ENCODE data around the gene CD3D. TPM values are rescaled to one million over a fixed set of nuclear protein-coding genes. Genes with fewer than 3 reads are reported as not detected.
"Not testable (repeated sequence)": the region's sequence is repeated elsewhere in the genome, so short reads cannot be mapped to it uniquely, and the experiment has no call there.

The CD3D gene
- polyA plus RNA-seq, 5 donors, result 0.67 to 1.6 (median 1.2) TPM; not detected in 1

DNA sequence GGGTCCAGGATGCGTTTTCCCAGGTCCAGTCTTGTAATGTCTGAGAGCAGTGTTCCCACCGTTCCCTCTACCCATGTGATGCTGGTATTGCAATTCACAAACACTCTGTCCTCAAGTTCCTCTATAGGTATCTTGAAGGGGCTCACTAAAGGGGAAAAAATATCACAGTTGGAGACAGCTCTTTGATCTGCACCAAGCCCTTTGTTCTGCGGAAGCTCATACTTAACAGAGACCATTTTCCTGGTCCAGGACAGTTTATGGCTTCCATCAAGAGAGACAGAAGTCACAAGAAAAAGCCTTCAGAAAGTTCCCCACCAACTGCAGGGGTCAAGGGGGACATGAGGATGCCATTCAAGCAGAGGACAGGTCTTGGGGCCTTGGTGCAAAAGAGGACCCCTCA, 2.1 kb downstream of the CD3D start:
- DNase-seq, result no peak

DNA sequence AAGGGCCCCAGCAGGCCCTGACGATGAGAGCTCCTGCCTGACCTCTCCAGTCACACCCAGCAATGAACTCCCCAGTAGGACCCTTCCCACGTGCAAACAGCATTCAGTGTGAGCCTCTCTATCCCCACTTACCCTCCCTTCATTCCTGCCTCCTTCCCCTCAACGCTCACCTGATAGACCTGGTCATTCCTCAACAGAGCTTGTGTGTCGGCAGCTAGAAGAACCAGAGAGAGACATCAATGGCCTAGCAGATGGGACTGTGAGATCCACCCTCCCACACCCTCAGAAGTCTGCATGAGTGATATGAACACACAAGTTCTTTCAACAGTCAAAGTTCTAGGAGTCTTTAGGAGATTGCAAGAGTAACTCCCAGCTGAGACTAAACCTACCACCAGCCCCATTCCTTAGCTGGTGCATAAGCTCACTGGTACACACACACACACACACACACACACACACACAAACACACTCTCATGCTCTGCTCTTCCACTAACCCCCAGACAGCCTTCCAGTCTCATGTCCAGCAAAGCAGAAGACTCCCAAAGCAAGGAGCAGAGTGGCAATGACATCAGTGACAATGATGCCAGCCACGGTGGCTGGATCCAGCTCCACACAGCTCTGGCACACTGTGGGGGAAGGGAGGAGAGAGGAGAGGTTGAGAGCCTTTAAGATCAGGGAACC, 3.1 kb downstream of the CD3D start:
- DNase-seq, result no peak

DNA sequence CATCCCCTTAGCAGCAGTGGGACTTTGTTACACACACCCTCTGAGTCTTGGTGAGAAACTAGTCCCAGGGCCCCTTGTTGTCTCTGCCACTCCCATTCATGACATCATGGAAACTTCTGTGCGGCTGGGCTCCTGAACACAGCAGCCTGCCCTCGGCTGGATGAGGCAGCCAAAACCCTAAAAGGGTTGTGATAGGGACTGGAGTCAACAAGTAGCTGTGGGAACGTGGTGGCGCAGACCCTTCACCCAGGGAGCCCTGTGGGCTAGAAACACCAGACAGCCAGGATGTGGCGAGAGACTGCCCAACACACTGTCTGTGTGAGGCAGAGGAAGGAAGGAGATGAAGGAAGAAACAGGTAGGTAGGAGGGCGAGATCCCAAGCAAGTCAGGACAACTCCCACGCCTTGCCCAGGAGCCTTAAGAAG, 3.9 kb downstream of the CD3D start:
- DNase-seq, result no peak

DNA sequence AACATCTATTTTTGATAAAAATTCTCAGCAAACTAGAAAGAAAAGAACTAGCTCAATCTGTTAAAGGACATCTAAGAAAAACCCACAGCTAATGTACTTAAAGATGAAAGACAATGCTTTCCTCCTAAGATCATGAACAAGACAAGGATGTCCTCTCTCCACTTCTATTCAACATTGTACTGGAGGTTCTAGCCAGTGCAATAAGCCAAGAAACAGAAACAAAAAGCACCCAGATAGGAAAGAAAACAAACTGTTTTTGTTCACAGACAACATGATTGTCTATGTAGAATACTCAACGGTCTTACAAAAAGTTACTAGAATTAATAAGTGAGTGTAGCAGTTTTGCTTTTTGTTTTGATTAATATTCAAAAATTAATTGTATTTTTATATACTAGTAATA, 7.8 kb downstream of the CD3D start:
- no peak for DNase-seq

DNA sequence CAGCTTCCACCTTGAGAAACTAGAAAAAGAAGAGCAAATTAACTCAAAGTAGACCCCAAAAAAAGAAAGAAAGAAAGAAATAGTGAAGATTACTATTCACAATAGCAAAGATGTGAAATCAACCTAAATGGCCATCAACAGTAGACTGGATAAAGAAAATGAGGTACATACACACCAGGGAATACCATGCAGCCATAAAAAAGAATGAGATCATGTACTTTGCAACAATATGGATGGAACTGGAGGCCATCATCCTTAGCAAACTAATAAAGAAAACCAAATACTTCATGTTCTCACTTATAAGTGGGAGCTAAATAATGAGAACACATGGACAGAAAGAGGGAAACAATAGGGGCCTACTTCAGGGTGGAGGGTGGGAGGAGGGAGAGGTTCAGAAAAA, 13.8 kb downstream of the CD3D start:
- no peak for DNase-seq

DNA sequence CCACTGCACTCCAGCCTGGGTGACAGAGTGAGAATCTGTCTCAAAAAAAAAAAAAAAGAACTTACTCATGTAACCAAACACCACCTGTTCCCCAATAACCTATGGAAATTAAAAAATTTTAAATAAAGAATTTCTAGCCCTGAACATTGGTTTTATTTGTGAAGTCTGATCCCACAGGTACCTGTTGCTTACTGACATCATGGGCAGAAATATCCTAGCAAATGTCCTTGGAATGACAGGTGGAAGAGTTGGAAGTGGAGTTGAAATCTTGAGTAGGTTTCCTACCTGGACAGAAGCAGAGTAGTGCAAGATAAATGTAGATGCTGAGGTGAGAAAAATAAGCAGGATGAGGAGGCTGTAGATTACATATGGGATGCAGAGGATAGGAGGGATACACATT, 17.2 kb downstream of the CD3D start:
- DNase-seq, result no peak

DNA sequence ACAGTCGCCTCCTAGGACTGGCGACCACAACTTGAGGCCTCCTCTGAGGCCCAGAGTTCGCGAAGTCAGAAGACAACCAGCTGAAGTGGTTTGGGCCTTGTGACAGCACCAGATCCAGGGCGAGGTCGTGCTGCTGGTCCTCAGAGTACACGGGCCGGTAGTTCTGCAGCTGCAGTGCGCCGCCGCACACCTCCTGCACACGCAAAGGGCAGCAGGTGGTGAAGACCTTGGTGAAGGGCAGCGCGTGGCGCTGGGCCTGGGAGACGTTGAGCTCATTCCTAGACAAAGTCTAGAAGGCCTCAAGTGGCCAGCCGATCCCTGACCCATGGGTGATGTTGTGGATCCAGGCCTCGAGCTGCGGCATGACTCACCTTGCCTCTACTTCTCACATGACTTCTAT, 19.8 kb downstream of the CD3D start:
- no peak for DNase-seq

DNA sequence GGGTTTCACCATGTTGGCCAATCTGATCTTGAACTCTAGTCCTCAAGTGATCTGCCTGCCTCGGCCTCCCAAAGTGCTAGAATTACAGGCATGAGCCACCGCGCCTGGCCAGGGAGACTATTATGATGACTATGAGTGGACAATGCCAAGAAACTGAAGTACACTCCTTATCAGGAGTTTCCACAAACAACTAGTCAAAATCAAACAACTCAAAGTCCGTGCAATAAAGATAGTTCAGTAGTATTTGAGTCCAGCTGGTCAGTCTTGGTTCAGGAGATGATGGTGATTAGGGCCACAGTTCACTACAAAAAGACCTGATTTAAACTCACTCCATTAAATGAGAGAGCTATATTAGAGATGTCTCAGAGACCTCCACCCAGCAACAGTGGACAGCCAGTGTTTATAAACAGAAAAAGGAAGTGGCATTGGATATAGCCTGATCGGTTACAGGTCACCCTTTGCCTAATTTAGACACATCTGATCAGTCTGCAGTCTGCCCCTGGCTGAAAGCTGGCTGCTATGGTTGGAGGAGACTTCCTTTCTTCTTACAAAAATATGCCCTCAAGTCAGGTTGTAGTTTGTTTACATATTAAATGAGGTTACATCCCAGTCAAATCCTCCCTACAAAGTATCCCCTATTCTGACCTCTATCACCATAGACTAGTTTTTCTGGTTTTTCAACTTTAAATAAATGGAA, 21.0 kb downstream of the CD3D start:
- no peak for DNase-seq

DNA sequence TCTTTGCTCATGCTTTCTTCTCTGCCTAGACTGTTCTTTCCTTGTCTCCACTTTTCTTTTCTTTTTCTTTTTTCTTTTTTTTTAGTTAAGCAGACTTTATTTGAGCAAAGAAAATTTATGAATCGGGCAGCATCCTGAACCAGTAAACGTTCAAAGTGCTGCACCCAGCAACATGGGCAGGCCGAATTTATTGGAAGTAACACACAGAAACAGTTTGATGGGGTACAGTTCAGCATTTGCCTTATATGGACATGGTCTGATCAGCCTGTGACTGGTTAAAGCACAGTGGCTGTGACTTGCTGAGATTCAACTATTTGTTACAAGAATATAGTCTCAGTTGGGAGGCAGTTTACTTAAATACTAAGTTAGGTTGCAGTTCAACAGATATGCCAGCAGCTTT, 22.0 kb downstream of the CD3D start:
- DNase-seq, result no peak

DNA sequence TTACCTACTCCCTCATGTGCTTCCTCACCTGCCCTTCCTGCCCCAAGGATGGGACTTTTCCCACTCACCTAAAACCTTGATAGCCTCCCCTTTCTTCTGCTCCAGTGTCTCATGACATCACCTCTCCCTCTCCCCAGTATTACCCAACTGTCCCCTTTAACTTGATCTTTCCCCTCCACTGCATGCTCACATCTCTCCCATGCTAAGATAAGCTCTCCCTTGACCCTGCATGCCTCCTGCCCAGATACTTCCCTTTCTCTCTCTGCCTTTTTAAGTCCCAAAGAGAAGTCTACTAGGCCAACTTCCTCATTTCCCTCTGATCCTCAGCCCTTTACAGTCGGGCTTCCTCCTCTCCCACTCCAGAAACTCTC, 23.2 kb downstream of the CD3D start:
- no peak for DNase-seq

DNA sequence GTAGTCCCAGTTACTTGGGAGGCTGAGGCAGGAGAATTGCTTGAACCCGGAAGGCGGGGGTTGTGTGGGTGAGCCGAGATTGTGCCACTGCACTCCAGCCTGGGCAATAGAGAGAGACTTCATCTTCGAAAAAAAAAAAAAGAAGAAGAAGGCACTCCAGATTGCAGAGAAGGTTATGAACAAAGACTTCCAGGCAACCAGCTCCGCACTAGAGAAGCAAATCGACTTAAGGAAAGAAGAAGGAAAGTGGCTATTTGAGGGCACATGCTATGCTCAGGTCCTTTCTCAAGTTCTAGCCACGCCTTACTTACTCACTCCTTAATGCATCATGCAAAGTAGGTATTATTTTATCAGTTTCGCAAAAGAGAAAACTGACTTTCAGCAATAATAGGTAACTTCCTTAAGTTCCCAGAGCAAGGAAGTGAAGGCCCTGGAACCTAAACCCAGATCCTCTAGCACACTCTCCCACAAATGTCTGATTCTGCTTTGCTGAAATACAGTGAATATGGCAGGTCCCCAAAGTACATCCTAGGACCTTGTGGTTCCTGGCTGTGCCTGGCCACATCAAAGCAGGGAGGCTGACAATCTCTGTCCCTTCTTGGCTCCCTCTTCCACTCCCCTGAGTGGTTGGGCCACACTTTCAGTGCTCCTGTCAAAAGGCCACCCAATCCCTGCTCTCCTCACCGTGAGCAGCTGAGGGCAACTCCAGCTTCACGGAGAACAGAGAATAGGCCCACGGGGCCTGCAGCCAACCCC, 23.7 kb downstream of the CD3D start:
- DNase-seq, result no peak

DNA sequence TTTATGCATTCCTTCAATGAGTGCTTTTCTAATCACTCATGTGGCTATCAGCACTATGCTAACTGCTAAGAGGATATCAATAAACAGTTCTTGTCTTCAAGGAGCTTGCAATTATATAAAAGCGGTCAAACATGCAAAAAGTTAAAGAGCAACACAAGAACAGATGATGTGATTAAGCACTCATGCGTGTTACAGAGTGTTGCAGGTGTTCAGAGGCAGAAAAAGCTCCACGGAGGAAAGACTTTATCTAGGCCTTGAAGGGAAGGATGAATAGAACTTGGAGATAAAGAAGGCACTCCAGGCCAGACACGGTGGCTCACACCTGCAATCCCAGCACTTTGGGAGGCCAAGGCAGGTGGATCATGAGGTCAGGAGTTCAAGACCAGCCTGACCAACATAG, 24.4 kb downstream of the CD3D start:
- DNase-seq, result no peak

DNA sequence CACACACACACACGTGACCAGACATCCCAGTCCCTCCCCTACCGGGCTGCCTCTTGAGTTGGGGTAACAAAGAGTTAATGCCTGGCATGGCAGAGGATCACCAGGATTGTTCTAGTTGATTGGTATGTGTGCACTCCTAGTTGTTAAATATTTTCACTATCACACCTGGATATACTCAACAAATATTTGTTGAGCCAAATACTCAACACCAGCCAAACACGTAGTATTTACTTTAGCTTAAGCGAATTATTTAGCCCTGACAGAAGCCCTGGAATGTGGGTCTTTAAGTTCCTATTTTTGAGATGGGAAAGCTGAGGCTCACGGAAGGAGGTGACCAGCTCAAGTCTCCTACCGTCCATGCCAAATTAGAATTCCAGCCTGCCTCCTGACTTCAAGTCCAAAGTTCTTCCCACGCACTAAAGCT, 27.5 kb downstream of the CD3D start:
- no peak for DNase-seq

DNA sequence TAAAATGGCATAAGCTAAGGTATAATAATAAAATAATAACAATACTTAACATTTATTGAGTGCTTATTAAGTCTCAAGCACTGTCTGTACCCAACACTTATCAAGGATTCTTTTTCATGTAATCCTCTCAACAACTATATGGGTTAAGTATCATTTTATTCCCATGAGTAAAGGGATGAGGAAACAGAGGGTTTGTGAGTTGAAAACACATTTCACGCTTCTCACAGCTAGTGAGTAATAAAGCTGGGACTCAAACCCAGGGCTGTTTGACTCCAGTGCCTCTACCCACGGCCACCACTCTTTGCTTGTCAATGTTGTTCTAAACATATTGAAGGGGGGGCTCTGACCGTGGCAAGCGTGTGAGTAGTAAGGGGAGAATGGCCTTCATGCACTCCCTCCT, 29.3 kb downstream of the CD3D start:
- no peak for DNase-seq

DNA sequence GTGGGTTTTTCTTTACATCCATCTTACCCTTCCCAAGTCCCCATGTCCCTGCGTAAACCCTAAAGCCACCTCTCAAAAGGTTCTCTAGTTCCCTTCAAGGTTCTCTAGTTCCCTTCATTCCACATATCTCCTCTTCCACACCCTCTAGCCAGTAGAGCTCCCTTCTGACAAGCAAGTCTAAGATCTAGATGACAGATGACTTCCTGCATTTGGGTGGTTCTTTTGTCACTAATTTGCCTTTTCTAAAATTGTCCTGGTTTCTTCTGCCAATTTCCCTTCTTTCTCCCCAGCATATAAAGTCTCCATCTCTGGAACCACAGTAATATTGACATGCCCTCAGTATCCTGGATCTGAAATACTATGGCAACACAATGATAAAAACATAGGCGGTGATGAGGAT, 30.2 kb downstream of the CD3D start:
- no peak for DNase-seq

DNA sequence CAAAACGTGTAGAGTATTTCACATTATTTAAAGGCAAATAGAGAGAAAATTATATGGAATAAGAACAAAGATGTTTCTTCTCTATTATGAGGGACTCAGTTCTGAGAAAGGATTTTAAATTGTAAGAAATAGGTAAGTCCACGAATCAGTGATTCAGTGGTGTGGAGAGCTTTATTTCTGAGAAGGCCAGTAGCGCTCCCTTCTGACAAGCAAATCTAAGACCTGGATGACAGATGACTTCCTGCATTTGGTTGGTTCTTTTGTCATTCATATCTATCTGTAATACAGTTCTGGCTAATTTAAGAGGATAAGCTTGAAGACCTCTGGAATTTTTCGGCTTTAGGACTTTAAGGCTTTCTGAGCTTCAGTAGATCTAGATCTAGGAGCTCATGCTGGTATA, 31.0 kb downstream of the CD3D start:
- DNase-seq, result no peak

DNA sequence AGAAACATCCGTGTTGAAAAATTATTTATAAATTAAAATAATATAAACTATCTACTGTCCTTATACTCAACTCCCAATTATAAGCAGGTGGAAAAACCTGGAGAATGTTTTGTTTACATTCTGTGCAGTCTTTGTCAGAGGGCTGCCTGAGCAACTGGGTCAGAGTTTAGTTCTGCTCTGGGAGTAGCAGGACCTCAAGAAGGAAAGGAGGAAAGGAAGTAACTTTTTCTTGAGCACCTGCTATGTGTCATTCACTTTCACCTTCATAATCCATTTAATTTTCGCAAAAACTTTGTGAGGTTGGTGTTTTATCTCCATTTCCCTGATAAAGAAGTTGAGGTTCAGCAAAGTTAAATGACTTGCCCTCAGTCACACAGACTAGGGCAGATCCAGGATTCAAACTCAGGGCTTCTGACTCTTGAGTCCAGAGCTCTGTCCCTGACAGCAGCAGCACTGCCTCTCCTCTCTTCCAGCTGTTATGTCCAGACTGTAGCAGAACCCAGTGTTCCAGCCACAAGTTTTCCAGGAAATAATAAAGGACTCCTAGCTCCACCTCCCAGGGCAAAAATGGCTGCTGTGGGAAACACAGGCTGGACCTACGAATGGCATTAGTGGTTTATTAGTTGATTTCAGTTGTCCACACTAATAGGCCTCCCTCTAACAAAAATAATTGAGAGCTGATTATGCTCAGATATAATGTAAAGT, 31.6 kb downstream of the CD3D start:
- DNase-seq, result no peak

DNA sequence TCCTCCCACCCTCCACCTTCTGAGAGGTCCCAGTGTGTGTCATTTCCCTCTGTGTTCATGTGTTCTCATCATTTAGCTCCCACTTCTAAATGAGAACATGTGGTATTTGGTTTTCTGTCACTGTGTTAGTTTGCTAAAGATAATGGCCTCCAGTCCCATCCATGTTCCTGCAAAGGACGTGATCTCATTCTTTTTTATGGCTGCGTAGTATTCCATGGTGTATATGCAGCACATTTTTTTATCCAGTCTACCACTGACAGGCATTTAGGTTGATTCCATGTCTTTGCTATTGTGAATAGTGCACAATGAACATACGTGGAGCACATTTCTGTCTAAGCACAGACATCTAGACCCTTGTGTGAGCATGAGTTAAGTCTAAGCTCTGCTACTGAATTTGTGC, 32.2 kb downstream of the CD3D start:
- no peak for DNase-seq

DNA sequence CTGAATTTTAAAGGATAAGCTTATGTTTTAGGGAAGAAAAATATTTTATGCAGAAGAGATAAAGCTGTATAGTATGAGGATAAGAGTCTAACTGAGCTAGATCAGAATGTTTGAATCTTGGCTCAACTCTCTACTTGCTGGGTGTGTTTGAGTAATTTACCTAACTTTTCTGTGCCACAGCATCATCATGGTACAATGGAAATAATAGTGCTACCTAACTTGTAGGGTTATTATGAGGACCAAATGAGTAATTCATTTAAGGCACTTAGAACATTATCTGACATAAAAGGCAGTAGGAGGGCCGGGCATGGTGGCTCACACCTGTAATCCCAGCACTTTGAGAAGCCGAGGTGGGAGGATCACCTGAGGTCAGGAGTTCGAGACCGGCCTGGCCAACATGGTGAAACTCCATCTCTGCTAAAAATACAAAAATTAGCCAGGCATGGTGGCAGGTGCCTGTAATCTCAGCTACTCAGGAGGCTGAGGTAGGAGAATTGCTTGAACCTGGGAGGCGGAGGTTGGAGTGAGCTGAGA, 33.4 kb downstream of the CD3D start:
- not testable (repeated sequence) for DNase-seq

DNA sequence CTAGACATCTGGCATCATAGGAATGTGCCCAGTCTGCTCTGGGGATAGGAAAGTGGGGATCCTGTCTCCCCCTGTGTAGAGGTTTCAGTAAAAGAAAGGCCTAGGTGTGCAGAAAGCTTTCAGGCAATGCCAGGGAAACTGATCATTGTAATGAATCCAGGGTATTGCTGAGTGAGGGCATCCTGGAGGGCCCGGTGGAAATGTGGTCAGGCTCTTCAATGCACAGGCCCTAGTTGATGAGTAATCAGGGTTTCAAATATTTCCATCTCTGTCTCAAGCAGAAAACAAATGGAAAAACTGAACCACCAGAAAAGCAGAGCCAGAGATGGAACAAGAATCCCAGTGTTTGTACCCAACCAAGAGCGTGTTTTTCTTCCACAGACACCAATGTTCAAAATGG, 35.9 kb downstream of the CD3D start:
- DNase-seq, result no peak

DNA sequence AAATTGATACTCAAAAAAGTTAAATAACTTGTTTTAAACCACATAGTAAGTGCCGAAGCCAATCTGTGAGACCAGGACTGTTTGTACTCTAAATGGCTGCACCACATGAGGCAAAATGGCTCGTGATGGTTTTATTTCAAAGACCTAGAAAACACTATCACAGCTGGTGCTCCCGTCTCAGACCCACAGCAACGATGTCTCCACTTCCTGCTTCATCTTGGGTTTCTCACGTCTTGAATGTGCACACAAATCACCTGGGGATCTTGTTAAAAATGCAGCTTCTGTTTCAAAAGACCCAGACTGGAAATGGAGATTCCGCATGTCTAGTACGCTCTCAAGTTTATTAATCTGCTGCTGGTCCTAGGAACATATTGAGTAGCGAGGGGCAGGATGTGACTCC, 36.8 kb downstream of the CD3D start:
- DNase-seq, result no peak

DNA sequence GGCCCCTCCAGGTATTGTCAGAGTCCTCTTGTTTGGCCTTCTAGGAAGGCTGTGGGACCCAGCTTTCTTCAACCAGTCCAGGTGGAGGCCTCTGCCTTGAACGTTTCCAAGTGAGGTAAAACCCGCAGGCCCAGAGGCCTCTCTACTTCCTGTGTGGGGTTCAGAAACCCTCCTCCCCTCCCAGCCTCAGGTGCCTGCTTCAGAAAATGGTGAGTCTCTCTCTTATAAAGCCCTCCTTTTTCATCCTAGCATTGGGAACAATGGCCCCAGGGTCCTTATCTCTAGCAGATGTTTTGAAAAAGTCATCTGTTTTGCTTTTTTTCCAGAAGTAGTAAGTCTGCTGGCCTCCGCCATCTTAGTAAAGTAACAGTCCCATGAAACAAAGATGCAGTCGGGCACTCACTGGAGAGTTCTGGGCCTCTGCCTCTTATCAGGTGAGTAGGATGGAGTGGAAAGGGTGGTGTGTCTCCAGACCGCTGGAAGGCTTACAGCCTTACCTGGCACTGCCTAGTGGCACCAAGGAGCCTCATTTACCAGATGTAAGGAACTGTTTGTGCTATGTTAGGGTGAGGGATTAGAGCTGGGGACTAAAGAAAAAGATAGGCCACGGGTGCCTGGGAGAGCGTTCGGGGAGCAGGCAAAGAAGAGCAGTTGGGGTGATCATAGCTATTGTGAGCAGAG, 37.8 kb downstream of the CD3D start, which contains the start of gene CD3E:
TSS of gene CD3E (plus strand) at position 163 of the 681 bp plus-strand sequence. CDS start at position 386, 223 bp downstream.
- no peak for DNase-seq
